Fibroblast of skin of back (primary cell): ENCODE data around the gene NSD1.
"Not testable (repeated sequence)": the region's sequence is repeated elsewhere in the genome, so short reads cannot be mapped to it uniquely, and the experiment has no call there.

ENCODE experiments used
- DNase-seq: peaks from one replicate; pipeline ENCODE4 v3.0.0-alpha.2; 2013

The NSD1 gene

GRCh38 chr5:177295924-177296323 lies 162.4 kb downstream of the NSD1 start:
- DNase-seq, result no peak

DNA sequence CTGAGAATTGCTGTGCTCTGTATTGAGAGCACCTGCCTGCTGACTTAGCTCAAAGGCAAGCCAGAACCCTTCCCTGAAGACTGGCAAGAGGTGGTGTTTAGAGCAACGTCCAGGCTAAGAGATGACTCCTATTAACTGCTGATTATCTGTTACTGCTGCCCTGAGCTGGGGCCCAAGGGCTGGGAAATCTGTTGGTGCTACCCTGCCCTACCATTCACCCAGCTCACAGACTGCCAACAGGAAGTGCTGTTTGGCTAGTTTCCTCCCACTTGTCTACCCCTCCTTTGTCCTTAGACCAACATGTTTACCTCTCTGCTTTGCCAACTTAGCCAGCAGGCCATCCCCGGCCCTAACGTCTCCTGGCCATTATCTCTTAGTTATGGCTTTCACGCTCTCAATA lies 163.0 kb downstream of the NSD1 start:
- DNase-seq, result no peak

- no peak for DNase-seq
Measured at GRCh38 chr5:177297922-177298321, 164.3 kb downstream of the NSD1 start.

DNA sequence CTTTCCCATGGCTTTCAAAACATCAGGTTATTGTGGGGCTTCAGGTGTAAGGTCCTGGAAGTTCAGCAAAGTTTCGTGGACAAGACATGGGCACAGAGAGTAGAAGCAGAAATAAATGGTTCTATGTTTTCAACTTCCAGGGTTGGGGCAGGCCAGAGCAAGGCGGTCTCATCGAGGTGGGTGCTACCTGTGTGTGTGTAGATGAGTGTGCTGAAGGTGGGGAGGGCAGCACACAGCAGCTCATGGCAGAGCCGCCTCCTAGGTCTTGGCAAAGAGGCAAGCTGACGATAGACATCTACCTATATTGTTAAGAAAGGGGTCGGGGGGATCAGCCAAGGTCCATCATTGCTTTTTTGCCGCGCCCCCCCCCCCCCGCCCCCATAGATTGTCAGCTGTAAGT lies 166.1 kb downstream of the NSD1 start:
- no peak for DNase-seq

- DNase-seq, result peak; percentile 74
Measured at GRCh38 chr5:177300236-177300880, 166.8 kb downstream of the NSD1 start.

DNA sequence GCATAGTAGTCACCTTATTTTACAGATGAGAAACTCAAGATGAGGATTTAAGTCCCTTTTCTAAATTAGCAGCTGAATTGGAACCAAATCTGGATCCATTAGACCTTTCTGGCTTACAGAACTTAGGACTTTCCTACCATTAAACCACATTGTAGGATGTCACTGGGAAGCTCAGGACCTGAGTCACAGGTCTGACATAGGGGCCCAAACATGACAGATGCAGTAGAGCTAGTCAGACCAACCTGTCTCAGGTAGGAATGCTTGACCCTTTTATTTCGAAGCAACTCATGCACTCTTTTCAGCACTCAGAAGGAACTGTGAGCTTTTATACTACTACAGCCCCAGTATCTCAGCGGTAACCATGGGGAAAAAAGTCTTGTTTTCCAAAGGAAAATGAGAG lies 167.4 kb downstream of the NSD1 start:
- no peak for DNase-seq

GRCh38 chr5:177301503-177302165 lies 168.1 kb downstream of the NSD1 start:
- no peak for DNase-seq

DNA sequence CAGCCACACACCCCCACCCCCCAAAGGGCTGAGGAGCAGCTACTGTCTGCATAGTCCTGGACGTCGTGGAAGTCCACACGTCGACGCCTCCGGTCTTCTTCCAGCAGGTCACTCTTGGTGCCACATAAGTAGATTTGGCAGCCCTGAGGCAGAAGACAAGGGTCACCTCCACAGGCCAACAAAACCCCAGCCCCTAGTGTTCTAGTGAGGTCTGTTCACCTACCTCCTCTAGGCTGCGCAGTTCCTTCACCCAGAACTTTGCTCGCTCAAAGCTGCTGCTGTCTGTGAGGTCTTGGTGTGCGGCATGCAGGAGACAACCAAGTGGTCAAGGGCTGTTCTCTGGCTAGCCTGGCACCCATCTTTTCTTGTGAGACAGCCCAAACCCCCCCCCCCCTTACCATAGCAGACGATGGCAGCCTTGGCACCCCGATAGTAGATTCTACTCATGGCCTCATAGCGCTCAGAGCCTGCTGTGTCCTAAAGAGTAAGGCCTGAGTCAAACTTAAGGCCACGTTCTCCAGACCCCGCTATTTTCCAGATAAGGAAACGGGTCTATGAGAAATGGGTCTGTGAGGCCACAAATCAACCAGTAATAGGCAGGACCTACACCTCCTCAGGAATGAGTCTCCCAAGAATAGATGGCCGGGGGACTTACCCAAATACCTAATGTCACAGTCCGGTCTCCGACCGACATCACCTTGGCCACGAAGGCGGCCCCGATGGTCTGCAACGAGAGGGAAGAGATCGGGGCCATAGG lies 169.0 kb downstream of the NSD1 start:
- DNase-seq, result peak; percentile 22

DNA sequence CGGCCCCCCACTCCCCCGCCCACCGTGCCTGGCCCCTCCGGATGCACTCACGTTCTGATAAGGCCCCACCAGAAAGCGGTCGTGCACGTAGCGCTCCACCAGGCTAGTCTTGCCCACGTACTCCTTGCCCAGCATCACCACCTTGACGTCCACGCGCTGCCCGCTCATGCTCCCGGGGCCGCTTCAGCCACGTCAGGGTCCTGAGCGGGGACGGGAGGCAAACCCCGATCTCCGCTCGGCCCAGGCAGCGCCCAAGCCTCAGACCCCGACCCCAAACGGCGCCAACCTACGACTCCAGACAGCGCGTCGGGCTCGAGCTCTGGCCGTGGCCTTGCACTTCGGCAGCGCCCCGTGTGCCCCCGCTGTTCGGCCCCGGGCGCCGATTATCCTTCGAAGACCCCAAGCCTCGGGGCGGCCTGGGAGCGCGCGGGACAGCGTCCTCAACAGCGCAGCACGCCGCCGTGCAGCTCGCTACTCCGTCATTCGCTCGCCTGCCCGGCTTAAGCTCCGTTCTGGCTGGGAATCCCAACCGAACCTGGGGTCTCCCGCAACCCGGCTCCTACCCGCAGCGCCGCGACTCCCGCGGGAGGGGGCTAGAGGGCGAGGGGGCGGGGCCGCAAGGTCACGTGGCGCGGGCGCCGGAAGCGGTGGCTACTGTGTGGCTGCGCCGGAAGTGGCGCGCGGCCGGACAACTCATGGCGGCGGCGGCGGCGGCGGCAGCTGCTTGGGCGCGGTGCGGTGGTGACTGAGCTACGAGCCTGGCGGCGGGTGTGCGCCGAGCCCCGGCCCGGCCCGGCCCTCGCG lies 169.8 kb downstream of the NSD1 start, which contains the start of the genes PRELID1 and RAB24:
PRELID1 (plus strand) TSS at position 679 of the 804 bp plus-strand sequence. CDS start 187 bp downstream, outside the sequence.
RAB24 (minus strand) TSS at position 599 of the 804 bp plus-strand sequence; CDS start at position 168, 431 bp downstream.
- peak; percentile 83 for DNase-seq

GRCh38 chr5:177303925-177304391 lies 170.4 kb downstream of the NSD1 start:
- DNase-seq, result no peak

- DNase-seq, result no peak
Measured at GRCh38 chr5:177304392-177305119, 171.0 kb downstream of the NSD1 start.

DNA sequence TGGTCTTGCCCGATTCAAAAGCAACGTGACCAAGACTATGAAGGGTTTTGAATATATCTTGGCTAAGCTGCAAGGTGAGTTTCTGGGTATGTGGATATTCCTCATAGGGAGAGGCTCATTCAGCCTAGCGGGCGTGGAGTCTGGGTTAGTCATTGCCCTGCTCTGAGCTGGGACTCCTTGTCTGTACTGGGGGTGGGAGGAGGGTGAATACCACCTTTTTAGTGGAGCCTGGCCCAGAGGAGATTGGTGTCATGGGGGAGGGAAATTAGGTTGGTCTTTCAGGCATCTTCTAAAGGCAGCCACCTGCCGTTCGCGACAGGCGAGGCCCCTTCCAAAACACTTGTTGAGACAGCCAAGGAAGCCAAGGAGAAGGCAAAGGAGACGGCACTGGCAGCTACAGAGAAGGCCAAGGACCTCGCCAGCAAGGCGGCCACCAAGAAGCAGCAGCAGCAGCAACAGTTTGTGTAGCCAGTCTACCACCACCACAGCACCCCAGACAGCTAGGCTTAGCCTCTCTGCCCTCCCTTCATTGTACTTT lies 172.6 kb downstream of the NSD1 start:
- DNase-seq, result not testable (repeated sequence)

DNA sequence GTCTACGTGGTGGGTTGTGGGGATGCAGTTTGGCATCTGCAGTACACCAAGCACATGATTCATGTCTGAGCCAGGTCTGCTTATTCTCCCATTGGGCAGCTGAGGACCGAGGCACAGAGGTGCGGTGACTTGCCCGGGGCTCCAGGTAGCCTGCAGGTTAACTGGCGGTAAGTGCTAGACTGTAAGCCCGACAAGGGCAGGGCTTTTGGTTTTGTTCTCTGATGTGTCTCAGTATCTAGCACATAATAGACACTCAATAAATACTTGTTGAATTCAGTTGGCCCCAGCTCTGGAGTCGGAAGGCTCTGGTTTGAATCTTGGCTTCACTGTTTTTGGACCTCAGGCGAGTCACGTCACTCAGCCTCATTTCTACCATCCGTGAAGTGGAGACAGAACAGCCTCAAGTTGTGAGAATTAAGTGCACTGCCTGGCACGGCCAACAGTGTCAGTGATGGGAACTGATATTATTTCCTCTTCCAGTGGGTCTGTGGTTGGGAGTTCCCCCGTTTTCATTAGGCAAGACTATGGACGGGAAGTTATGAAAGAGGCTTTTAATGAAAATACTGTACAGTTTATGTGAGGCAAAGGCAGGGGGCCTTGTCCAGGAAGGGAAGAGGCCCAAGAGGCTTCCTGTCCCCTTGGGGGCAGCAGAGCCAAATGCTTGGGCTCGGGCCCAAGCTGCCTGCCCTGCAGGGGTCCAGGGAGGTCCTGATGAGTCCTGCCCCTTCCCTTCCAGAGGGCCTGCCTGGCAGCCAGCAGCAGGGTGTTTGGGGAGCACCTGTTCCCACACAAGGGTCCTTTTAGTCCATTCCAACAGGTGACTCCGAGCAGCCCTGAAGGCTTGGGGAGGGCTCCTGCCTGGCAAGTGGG lies 173.3 kb downstream of the NSD1 start:
- no peak for DNase-seq

GRCh38 chr5:177307544-177308363 lies 174.2 kb downstream of the NSD1 start:
- no peak for DNase-seq

GRCh38 chr5:177308740-177309139 lies 175.2 kb downstream of the NSD1 start:
- DNase-seq, result no peak

- DNase-seq, result peak; percentile 61
Measured at GRCh38 chr5:177309351-177310191, 176.0 kb downstream of the NSD1 start.

- no peak for DNase-seq
Measured at GRCh38 chr5:177310332-177310731, 176.8 kb downstream of the NSD1 start.

DNA sequence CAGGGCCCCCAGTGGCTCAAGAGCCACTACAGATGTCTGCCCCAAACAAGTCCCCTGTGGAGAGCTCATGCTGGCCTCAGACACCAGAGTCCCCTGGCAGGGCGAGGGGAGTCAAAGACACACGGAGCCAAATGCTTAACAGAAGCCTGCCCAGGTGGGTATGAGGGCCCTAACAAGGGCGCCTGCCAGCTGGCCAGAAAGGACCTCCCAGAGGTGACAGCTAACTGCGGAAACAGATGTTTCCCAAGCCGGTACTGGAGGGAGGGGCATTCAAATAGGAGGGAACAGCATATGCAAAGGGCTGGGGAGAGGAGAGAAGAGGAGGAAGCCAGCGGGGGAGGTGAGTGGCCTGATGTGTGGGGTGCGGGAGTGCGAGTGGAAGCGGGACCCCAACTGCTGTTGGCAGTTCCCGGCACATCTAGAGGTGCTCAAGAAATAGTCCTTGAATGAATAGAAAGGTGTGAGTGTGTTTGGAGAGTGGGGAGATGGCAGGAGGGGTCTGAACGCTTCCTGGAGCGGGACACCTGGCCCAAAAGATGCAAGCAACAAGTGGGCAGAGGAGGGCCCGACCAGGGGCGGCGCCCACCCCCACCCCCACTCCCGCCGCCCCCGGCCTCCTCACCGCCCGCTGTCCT lies 177.3 kb downstream of the NSD1 start:
- peak; percentile 32 for DNase-seq
